Thoracic aorta (tissue), 2 donors: ENCODE measurements around the gene APOC1. TPM values are rescaled to one million over a fixed set of nuclear protein-coding genes. Genes with fewer than 3 reads are reported as not detected.

Experiments used
- ATAC-seq: fragments of 150-250 bp; one replicate; pipeline ENCODE4 v1.8.0; 2017; ENCODE audit warnings: low read depth; ENCODE audit not compliant: insufficient number of reproducible peaks, low FRiP score
- DNase-seq: peaks from one replicate; pipeline ENCODE4 v3.0.0-alpha.2; 2020; ENCODE audit warnings: low spot score
- H3K27ac ChIP-seq, 2 donors: fragments of 200-600 bp; sonication (generic); 1 replicate in 1 of 2; 2 replicates in 1 of 2; pipeline ENCODE4 v1.5.1; 2016; ENCODE audit warnings: mild to moderate bottlenecking in 2 of 2, moderate library complexity in 2 of 2
- H3K27me3 ChIP-seq: fragments of 200-600 bp; sonication (generic); replicated peaks from 2 replicates; pipeline ENCODE4 v1.6.0; 2016; ENCODE audit warnings: mild to moderate bottlenecking; ENCODE audit not compliant: insufficient read depth
- H3K36me3 ChIP-seq: fragments of 200-600 bp; sonication (generic); one replicate; pipeline ENCODE4 v1.5.1; 2016
- H3K4me1 ChIP-seq, 2 donors: fragments of 200-600 bp; sonication (generic); 1 replicate in 1 of 2; 2 replicates in 1 of 2; pipeline versions ENCODE4 v1.5.1 to v1.6.0; 2016; ENCODE audit warnings: low read depth in 2 of 2, mild to moderate bottlenecking in 1 of 2; ENCODE audit not compliant: control insufficient read depth in 1 of 2
- H3K4me3 ChIP-seq: fragments of 200-600 bp; sonication (generic); 2 replicates; pipeline ENCODE4 v1.5.1; 2016; ENCODE audit warnings: mild to moderate bottlenecking
- H3K9me3 ChIP-seq: fragments of 200-600 bp; sonication (generic); 2 replicates; pipeline ENCODE4 v1.5.1; 2016
- total RNA-seq, 2 donors: library from RNA; depleted of rRNA; stranded (reverse); fragments of >200 nt; gene quantifications; one replicate each; pipeline versions ENCODE4 v1.1.0 to v1.2.3, GENCODE V29; 2016
- TF ChIP-seq, protein P1 (sequence below): fragments of 200-600 bp; sonication (generic); IDR thresholded peaks from one replicate; pipeline ENCODE4 v1.5.1; 2019; ENCODE audit warnings: antibody characterized with exemption

Gene APOC1
- total RNA-seq, 2 donors from 2014 or later, result 4.9 to 12.3 TPM

DNA sequence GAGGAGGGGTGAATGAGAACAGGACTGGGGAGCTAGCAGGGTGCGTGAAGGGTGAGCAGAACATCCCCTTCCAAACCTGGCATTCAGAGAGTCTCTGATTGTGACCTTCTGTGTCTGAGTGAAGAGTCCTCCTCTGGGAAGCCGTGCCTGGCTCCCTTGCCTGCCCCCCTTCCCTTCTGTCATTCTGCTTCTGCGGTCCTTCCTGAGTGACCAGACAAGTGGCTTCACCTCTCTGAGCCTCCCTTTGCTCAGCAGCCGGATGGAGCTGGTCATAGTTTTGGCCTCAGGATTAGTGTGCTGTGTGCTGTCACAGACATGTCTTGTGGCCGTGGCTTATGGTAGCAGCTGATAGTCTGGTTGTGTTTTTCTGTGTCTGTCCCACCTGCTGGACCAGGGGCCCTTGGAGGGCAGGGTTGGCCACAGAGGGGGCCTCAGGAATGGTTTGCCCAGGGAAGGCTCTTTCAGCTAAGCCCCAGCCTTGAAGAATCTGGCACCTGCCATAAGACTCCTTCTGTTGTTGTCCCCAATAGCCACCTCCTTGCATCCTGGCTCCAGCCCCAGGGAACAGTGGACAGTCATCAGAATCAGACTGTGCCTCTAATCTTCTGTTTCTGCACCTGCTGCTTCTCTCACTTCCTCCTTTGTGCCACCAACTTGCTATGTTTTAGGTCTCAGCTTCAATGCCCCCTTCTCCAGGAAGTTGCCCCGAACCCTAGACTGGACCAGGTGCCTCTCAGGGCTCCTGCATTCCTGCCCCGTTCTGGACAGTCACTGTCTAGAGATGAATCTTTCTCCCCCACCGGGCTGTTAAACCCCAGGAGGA is 46.7 kb downstream of the APOC1 start:
- no peak overlapping the region for H3K4me3 ChIP-seq
- H3K27ac ChIP-seq, result no peak overlapping the region
- TF ChIP-seq, protein P1, sequence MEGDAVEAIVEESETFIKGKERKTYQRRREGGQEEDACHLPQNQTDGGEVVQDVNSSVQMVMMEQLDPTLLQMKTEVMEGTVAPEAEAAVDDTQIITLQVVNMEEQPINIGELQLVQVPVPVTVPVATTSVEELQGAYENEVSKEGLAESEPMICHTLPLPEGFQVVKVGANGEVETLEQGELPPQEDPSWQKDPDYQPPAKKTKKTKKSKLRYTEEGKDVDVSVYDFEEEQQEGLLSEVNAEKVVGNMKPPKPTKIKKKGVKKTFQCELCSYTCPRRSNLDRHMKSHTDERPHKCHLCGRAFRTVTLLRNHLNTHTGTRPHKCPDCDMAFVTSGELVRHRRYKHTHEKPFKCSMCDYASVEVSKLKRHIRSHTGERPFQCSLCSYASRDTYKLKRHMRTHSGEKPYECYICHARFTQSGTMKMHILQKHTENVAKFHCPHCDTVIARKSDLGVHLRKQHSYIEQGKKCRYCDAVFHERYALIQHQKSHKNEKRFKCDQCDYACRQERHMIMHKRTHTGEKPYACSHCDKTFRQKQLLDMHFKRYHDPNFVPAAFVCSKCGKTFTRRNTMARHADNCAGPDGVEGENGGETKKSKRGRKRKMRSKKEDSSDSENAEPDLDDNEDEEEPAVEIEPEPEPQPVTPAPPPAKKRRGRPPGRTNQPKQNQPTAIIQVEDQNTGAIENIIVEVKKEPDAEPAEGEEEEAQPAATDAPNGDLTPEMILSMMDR, result no peak
- ATAC-seq, result no peak
- H3K36me3 ChIP-seq, result peaks cover 36% of the 10 kb centered on the region
- H3K27me3 ChIP-seq, result no peaks in the 10 kb centered on the region
- no peaks in the 10 kb centered on the region for H3K9me3 ChIP-seq
- no peak for DNase-seq
- H3K4me1 ChIP-seq, result peaks cover 8 to 18% of the 10 kb centered on the region in 2 donors

DNA sequence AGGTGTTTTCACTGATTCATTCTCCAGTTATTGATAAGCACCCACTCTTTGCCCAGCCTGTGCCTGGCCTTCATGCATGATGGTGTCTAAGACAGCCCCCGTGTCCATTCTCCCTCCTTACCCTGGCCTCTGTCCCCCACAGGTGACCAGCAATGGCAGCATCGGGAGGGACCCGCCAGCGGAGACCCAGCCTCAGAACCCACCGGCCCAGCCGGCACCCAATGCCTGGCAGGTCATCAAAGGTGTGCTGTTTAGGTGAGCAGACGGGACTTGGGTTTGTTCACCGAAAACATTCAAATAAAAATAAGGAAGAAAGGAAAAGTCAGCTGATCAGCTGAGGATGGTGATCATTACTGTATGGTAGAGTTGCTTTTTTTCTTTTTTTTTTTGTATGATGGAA is 47.4 kb downstream of the APOC1 start:
- H3K4me1 ChIP-seq, result peaks cover 4 to 11% of the 10 kb centered on the region in 2 donors
- no peaks in the 10 kb centered on the region for H3K9me3 ChIP-seq
- DNase-seq, result no peak
- TF ChIP-seq, protein P1, result no peak
- H3K4me3 ChIP-seq, result no peak overlapping the region
- ATAC-seq, result no peak
- H3K36me3 ChIP-seq, result peaks cover 36% of the 10 kb centered on the region
- H3K27me3 ChIP-seq, result no peaks in the 10 kb centered on the region
- H3K27ac ChIP-seq, result no peak overlapping the region

DNA sequence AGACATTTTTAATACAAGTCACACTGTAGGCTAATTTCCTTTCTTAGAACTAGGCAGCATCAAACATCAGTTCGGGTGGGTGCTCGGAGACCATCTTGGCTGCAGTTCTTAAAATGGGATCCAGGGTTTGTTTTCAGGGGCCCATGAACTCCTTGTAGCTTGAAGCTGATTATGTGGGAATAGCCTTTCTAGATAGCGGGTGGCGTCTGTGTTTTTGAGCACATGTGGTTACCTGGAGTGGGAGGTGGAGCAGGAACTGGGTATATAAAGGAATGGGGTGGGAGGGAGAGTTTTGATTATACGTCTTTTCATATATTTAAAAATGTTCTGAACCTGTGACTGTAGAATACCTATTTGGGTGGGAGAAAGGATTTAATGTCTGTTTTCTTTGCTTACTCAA is 53.7 kb downstream of the APOC1 start:
- H3K27ac ChIP-seq, result no peak overlapping the region
- no peaks in the 10 kb centered on the region for H3K9me3 ChIP-seq
- DNase-seq, result no peak
- TF ChIP-seq, protein P1, result no peak
- no peaks in the 10 kb centered on the region for H3K4me1 ChIP-seq
- no peaks in the 10 kb centered on the region for H3K27me3 ChIP-seq
- no peak for ATAC-seq
- H3K36me3 ChIP-seq, result peaks cover 31% of the 10 kb centered on the region
- no peak overlapping the region for H3K4me3 ChIP-seq

DNA sequence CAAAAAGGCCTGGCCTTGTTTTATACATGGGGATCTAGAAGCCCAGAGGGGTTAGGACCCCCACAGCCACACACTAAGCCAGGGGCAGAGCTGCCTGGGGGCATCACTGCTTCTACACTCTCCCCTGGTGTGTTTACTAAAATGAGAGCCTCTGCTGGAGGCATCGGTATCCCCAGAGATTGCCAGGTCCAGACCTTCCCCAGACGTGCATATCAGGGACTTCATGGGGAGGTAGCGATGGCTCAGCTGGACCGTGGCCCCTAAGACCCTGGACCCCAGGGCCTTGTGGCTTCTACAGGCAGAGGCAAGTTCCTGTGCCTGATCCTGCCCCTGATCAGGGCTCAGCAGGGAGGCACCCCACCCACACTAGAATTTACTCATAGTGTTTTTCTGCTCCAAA is 54.3 kb downstream of the APOC1 start:
- TF ChIP-seq, protein P1, result no peak
- peaks cover 32% of the 10 kb centered on the region for H3K36me3 ChIP-seq

More for the DNA sequence above, 54.3 kb downstream of the APOC1 start:
- Histone ChIP-seq H3K9me3 (no peaks in the 10 kb centered on the region), H3K4me1 (no peaks in the 10 kb centered on the region), H3K4me3 (no peak overlapping the region), H3K27ac (no peak overlapping the region), H3K27me3 (no peaks in the 10 kb centered on the region)
- ATAC-seq (no peak), DNase-seq (no peak)

Other genes with a start within 250 kb of the APOC1 start
- 1 to 10 TPM; 3.4 to 6.2 TPM for gene CEACAM19, start 243.1 kb upstream of the APOC1 start, total RNA-seq
- gene CEACAM16, start 215.5 kb upstream of the APOC1 start, total RNA-seq, result not detected
- gene BCL3, start 165.9 kb upstream of the APOC1 start, total RNA-seq, result 10 to 100 TPM; 43.1 to 77.9 TPM
- under 1 TPM in 1 of 2 donors, not detected in 1; 0.42 TPM for gene CBLC, start 136.7 kb upstream of the APOC1 start, total RNA-seq
- 100 to 1,000 TPM in 1 of 2 donors, 10 to 100 TPM in 1; 77.7 to 178 TPM for gene BCAM, start 105.5 kb upstream of the APOC1 start, total RNA-seq
- 10 to 100 TPM; 61.7 to 84.3 TPM for gene NECTIN2, start 68.3 kb upstream of the APOC1 start, total RNA-seq
- 10 to 100 TPM; 24.9 to 48.5 TPM for gene TOMM40, start 23.4 kb upstream of the APOC1 start, total RNA-seq
- gene APOE, start 8.8 kb upstream of the APOC1 start, total RNA-seq, result 100 to 1,000 TPM; 111 to 333 TPM
- gene APOC4, start 27.6 kb downstream of the APOC1 start, total RNA-seq, result not detected
- not detected for gene APOC2, start 31.4 kb downstream of the APOC1 start, total RNA-seq
- gene CLPTM1, start 40.8 kb downstream of the APOC1 start, total RNA-seq, result 10 to 100 TPM; 63.1 to 69.3 TPM
- gene RELB, start 86.9 kb downstream of the APOC1 start, total RNA-seq, result 10 to 100 TPM; 20.6 to 38.6 TPM
- gene CLASRP, start 124.4 kb downstream of the APOC1 start, total RNA-seq, result 100 to 1,000 TPM; 119 to 300 TPM
- 1 to 10 TPM; 1.5 to 1.8 TPM for gene ZNF296, start 161.9 kb downstream of the APOC1 start, total RNA-seq
- 10 to 100 TPM; 11.2 to 16.0 TPM for gene GEMIN7, start 164.7 kb downstream of the APOC1 start, total RNA-seq
- gene PPP1R37, start 178.6 kb downstream of the APOC1 start, total RNA-seq, result 10 to 100 TPM; 19.6 to 22.6 TPM
- under 1 TPM; 0.49 to 0.81 TPM for gene NKPD1, start 246.4 kb downstream of the APOC1 start, total RNA-seq